ENCODE measurements around the gene RIMBP2.

The RIMBP2 gene

GRCh38 chr12:130508318-130508717 is 207.8 kb downstream of the RIMBP2 start:
- ChIA-PET POLR2A (no interaction called here), CTCF (no interaction called here)
- no peak for DNase-seq (ENCODE audit: low read depth, low spot score)
- H3K4me3 ChIP-seq (ENCODE audit: low read depth, low read length), result no peak overlapping the region
- no peak for TF ChIP-seq CTCF (IDR thresholded peaks at IDR 0.05; ENCODE audit: insufficient read depth, low read length, missing control alignments)

- ChIA-PET POLR2A (no interaction called here), CTCF (no interaction called here)
- TF ChIP-seq CTCF (IDR thresholded peaks at IDR 0.05; ENCODE audit: insufficient read depth, low read length, missing control alignments), result no peak
- H3K4me3 ChIP-seq (ENCODE audit: low read depth, low read length), result no peak overlapping the region
- DNase-seq (ENCODE audit: low read depth, low spot score), result no peak
Observed at GRCh38 chr12:130506844-130507243, 209.3 kb downstream of the RIMBP2 start.

GRCh38 chr12:130504840-130505175 is 211.3 kb downstream of the RIMBP2 start:
- TF ChIP-seq CTCF (IDR thresholded peaks at IDR 0.05; ENCODE audit: insufficient read depth, low read length, missing control alignments), result no peak
- CTCF ChIA-PET, result no interaction called here

GRCh38 chr12:130504110-130504839 is 211.8 kb downstream of the RIMBP2 start:
- ChIA-PET CTCF (no interaction called here), POLR2A (no interaction called here)
- no peak for DNase-seq (ENCODE audit: low read depth, low spot score)
- no peak for TF ChIP-seq CTCF (IDR thresholded peaks at IDR 0.05; ENCODE audit: insufficient read depth, low read length, missing control alignments)
- H3K4me3 ChIP-seq (ENCODE audit: low read depth, low read length), result no peak overlapping the region

More at GRCh38 chr12:130504840-130505175, 211.3 kb downstream of the RIMBP2 start:
- POLR2A ChIA-PET, result no interaction called here
- no peak overlapping the region for H3K4me3 ChIP-seq (ENCODE audit: low read depth, low read length)
- DNase-seq (ENCODE audit: low read depth, low spot score), result no peak

- POLR2A ChIA-PET, result no interaction called here
- no peak overlapping the region for H3K4me3 ChIP-seq (ENCODE audit: low read depth, low read length)
- CTCF ChIA-PET, result no interaction called here
- TF ChIP-seq CTCF (IDR thresholded peaks at IDR 0.05; ENCODE audit: insufficient read depth, low read length, missing control alignments), result no peak
- no peak for DNase-seq (ENCODE audit: low read depth, low spot score)
Observed at GRCh38 chr12:130501821-130502220, 214.3 kb downstream of the RIMBP2 start.

- CTCF ChIA-PET, result no interaction called here
- no peak overlapping the region for H3K4me3 ChIP-seq (ENCODE audit: low read depth, low read length)
- no peak for TF ChIP-seq CTCF (IDR thresholded peaks at IDR 0.05; ENCODE audit: insufficient read depth, low read length, missing control alignments)
- DNase-seq (ENCODE audit: low read depth, low spot score), result no peak
- POLR2A ChIA-PET, result no interaction called here
Observed at GRCh38 chr12:130500835-130501330, 215.2 kb downstream of the RIMBP2 start.

Measured in AG04449 (cell line).